ENCODE data around the gene DDX51. TPM values are rescaled to one million over a fixed set of nuclear protein-coding genes. Genes with fewer than 3 reads are reported as not detected.

Gene DDX51
- total and polyA plus RNA-seq, 2 donors (not counting 1 experiment from before 2014, with no cell fraction given): 46.3 to 60.8 TPM

- Histone ChIP-seq H3K4me3 (ENCODE audit: control extremely low read depth in 1 of 5, extremely low read depth in 1 of 5, insufficient read depth in 1 of 5, low read depth in 2 of 5, low read length in 4 of 5) (no peak overlapping the region), H3K4me1 (ENCODE audit: control insufficient read depth in 2 of 2, insufficient read depth in 2 of 2, low read length in 2 of 2) (peaks cover 8 to 9% of the 10 kb centered on the region in 2 donors), H3K27me3 (replicated peaks in 1 of 4; ENCODE audit: control extremely low read depth in 1 of 4, control insufficient read depth in 3 of 4, insufficient read depth in 4 of 4, low read length in 3 of 4) (peaks cover 0 to 36% (median 5%) of the 10 kb centered on the region in 4 experiments), H3K9me3 (ENCODE audit: control extremely low read depth in 1 of 3, control insufficient read depth in 2 of 3, insufficient read depth in 1 of 3, low read length in 2 of 3) (no peaks in the 10 kb centered on the region), H3K79me2 (ENCODE audit: control insufficient read depth, insufficient read depth, low read length) (no peaks in the 10 kb centered on the region), H3K4me2 (replicated peaks; ENCODE audit: low read depth, low read length, poor library complexity, severe bottlenecking) (no peak overlapping the region), H2AFZ (ENCODE audit: insufficient read depth, low read depth, low read length, poor library complexity, severe bottlenecking) (no peak overlapping the region), H3K27ac (ENCODE audit: low read length in 2 of 2) (no peak overlapping the region), H4K20me1 (ENCODE audit: control insufficient read depth, insufficient read depth, low read length, poor library complexity, severe bottlenecking) (no peaks in the 10 kb centered on the region), H3K36me3 (replicated peaks in 1 of 2; ENCODE audit: control extremely low read depth in 1 of 2, control insufficient read depth in 1 of 2, extremely low read depth in 1 of 2, insufficient read depth in 2 of 2, low read length in 1 of 2) (no peaks in the 10 kb centered on the region), H3K9ac (ENCODE audit: low read length) (no peak overlapping the region)
- H3K9me3 Mint-ChIP-seq (ENCODE audit: insufficient read depth): no peaks in the 10 kb centered on the region
- TF ChIP-seq EZH2 (IDR thresholded peaks at IDR 0.05; ENCODE audit: borderline replicate concordance, insufficient read depth, low read depth, low read length, poor library complexity, severe bottlenecking) (no peak), CTCF (IDR thresholded peaks at IDR 0.05) (no peak)
- ChIA-PET CTCF (no interaction called here), POLR2A (no interaction called here)
- 37% methylated on average over 12 of the region's 16 CpGs for WGBS (ENCODE audit: insufficient coverage)
- no peak overlapping the region for H3K4me3 Mint-ChIP-seq
- DNase-seq (no peak), ATAC-seq (ENCODE audit: low read depth) (no peak)
- H3K27me3 Mint-ChIP-seq: peaks cover 20% of the 10 kb centered on the region
- peaks cover 12% of the 10 kb centered on the region for H3K4me1 Mint-ChIP-seq
- no peak overlapping the region for H3K27ac Mint-ChIP-seq
- intact Hi-C loops (cut with micrococcal nuclease): no loop called here
Observed at GRCh38 chr12:132170094-132170636, 26.0 kb upstream of the DDX51 start.

DNA sequence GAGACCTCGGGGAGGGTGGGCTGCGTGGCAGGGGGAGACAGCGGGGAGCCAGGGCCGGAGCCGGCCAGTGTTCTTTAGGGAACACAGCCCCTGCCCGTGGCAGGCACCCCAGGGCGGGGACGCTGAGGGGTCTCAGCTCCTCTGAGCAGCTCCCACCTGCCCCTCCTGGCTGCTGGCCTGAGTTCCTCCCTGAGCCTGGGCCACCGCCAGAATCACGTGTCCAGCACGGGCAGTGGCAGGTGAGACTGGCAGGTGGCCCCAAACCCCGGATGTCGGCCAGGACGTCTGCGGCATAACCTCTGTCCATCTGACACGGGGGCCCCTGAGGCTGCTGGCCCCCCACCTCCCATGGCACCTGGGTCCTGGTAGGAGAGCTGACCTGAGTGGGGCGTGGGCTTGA lies 25.3 kb upstream of the DDX51 start:
- no peak overlapping the region for H3K9ac ChIP-seq (ENCODE audit: low read length)
- peaks cover 0 to 36% (median 5%) of the 10 kb centered on the region in 4 experiments for H3K27me3 ChIP-seq (replicated peaks in 1 of 4; ENCODE audit: control extremely low read depth in 1 of 4, control insufficient read depth in 3 of 4, insufficient read depth in 4 of 4, low read length in 3 of 4)
- POLR2A ChIA-PET: no interaction called here
- WGBS (ENCODE audit: insufficient coverage): 84% methylated on average over 16 of the region's 17 CpGs
- H4K20me1 ChIP-seq (ENCODE audit: control insufficient read depth, insufficient read depth, low read length, poor library complexity, severe bottlenecking): no peaks in the 10 kb centered on the region
- no peak overlapping the region for H3K4me3 ChIP-seq (ENCODE audit: control extremely low read depth in 1 of 5, extremely low read depth in 1 of 5, insufficient read depth in 1 of 5, low read depth in 2 of 5, low read length in 4 of 5)
- H3K9me3 Mint-ChIP-seq (ENCODE audit: insufficient read depth): no peaks in the 10 kb centered on the region
- intact Hi-C loops (cut with micrococcal nuclease): no loop called here
- H2AFZ ChIP-seq (ENCODE audit: insufficient read depth, low read depth, low read length, poor library complexity, severe bottlenecking): no peak overlapping the region
- no peaks in the 10 kb centered on the region for H3K9me3 ChIP-seq (ENCODE audit: control extremely low read depth in 1 of 3, control insufficient read depth in 2 of 3, insufficient read depth in 1 of 3, low read length in 2 of 3)
- TF ChIP-seq CTCF (IDR thresholded peaks at IDR 0.05) (no peak), EZH2 (IDR thresholded peaks at IDR 0.05; ENCODE audit: borderline replicate concordance, insufficient read depth, low read depth, low read length, poor library complexity, severe bottlenecking) (no peak)
- H3K4me2 ChIP-seq (replicated peaks; ENCODE audit: low read depth, low read length, poor library complexity, severe bottlenecking): no peak overlapping the region
- peaks cover 8 to 9% of the 10 kb centered on the region in 2 donors for H3K4me1 ChIP-seq (ENCODE audit: control insufficient read depth in 2 of 2, insufficient read depth in 2 of 2, low read length in 2 of 2)
- H3K27ac ChIP-seq (ENCODE audit: low read length in 2 of 2): no peak overlapping the region
- H3K27me3 Mint-ChIP-seq: peaks cover 15% of the 10 kb centered on the region
- DNase-seq: no peak
- H3K79me2 ChIP-seq (ENCODE audit: control insufficient read depth, insufficient read depth, low read length): no peaks in the 10 kb centered on the region
- H3K4me3 Mint-ChIP-seq: no peak overlapping the region
- no peak overlapping the region for H3K27ac Mint-ChIP-seq
- no peaks in the 10 kb centered on the region for H3K36me3 ChIP-seq (replicated peaks in 1 of 2; ENCODE audit: control extremely low read depth in 1 of 2, control insufficient read depth in 1 of 2, extremely low read depth in 1 of 2, insufficient read depth in 2 of 2, low read length in 1 of 2)
- H3K4me1 Mint-ChIP-seq: peaks cover 8% of the 10 kb centered on the region
- ATAC-seq (ENCODE audit: low read depth): no peak
- CTCF ChIA-PET: no interaction called here

Data from B cell (primary cell).